GM12891 (cell line): ENCODE measurements around the gene LRIG1.

Experiments used
- POLR2A ChIP-seq: IDR thresholded peaks from 2 replicates; pipeline ENCODE4 v1.6.1; 2011; ENCODE audit warnings: low read depth, low read length, control low read depth
- POLR2AphosphoS5 ChIP-seq: IDR thresholded peaks from 2 replicates; pipeline ENCODE4 v1.6.1; 2011; ENCODE audit warnings: low read depth, low read length, control low read depth
- POU2F2 ChIP-seq: IDR thresholded peaks from 2 replicates; pipeline ENCODE4 v1.6.1; 2011; ENCODE audit warnings: low read depth, mild to moderate bottlenecking, control low read depth, low read length, moderate library complexity
- SPI1 ChIP-seq: IDR thresholded peaks from 2 replicates; pipeline ENCODE4 v1.6.1; 2011; ENCODE audit warnings: low read depth, low read length, control low read depth
- TAF1 ChIP-seq: IDR thresholded peaks from 2 replicates; pipeline ENCODE4 v1.6.1; 2011; ENCODE audit warnings: low read depth, low read length, control low read depth

DNA sequence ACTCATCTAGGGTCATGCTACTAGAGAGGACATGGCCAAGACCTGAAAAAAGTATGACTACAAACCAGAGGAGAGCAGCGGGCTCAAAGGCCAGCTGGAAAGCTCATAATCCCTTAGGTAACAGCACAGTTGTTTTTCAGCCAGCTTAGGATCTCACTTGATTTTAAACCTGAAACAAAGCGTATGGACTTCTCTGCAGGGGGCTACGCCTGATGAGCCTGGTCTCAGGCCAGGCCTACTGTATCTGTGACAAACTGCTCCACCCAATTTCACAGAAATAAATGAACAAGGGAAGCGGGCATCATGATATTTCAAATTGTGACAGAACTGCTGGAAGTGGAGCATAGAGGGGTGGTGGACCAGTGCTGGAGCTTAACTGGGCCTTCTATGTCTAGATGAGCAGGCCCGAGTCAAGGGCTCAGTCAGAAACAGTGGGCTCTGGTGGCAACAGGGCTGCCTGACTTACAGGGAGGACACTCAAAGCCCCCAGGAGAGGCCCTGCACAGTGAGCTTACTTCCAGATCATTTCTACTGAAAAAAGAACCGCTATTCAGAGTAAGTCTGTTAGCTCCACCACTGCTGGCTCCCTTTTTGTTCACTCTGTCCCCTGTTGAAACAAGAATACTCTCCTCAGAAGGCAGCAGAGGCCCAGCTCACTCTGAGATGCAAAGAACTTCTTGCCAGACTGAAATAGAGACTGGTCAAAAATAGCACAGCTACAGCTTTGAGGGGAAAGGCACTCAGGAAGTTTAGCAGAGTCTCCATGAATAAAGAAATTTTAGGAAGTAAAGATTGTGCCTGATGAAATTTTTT lies 47.0 kb downstream of the LRIG1 start:
- TF ChIP-seq POLR2A (no peak), SPI1 (no peak), POLR2AphosphoS5 (no peak), POU2F2 (no peak), TAF1 (no peak)
